Measurements from ENCODE around the gene DENND4B. TPM values are rescaled to one million over a fixed set of nuclear protein-coding genes. Genes with fewer than 3 reads are reported as not detected.
"Not testable (repeated sequence)": the region's sequence is repeated elsewhere in the genome, so short reads cannot be mapped to it uniquely, and the experiment has no call there.

The DENND4B gene
- total RNA-seq, 1 donor from 2014 or later = 11.9 TPM

DNA sequence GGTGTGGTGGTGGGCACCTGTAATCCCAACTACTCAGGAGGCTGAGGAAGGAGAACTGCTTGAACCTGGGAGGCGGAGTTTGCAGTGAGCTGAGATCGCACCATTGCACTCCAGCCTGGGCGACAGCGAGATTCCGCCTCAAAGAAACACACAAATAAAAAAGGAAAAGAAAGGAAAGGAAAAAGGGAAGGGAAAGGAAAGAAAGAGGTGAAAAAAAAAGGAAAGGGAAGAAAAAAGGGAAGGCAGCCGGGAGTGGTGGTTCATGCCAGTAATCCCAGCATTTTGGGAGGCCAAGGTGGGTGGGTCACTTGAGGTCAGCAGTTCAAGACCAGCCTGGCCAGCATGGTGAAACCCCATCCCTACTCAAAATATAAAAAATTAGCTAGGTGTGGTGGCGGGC lies 55.5 kb downstream of the DENND4B start:
- DNase-seq (ENCODE audit: low read depth, low spot score) = not testable (repeated sequence)

DNA sequence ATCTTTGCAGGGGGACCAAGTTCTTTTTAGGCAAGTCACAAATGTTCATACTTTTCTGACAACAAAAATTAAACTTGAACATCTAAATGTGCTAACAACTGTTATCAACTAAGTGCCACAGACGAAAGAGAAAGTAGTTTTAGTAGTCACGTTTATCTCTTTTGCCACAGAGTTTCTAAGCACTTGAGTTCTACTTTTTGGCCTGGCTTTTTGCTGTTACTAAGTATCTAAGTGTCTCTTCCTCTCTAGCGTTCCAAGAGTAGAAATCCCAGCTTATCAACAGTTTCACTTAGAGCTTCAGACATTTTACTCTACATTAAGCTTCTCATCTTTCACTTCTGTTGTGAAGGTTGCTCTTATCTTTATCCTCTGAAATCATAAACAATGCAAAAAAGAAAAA lies 58.0 kb downstream of the DENND4B start:
- DNase-seq (ENCODE audit: low read depth, low spot score) = no peak

DNA sequence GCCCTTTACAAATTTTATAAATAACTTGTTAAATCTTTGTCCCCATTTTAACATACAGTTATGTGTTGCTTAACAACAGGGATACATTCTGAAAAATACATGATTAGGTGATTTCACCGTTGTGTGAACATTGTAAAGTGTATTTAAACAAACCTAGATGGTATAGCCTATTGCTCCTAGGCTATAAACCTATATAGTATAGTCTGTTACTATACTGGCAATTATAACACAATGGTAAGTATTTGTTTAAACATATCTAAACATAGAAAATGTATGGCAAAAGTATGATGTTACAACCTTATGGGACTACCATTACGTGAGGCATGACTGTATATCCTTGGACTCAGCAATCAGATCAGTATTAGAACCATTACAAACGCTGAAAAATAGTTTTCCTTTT lies 60.4 kb downstream of the DENND4B start:
- no peak for DNase-seq (ENCODE audit: low read depth, low spot score)

DNA sequence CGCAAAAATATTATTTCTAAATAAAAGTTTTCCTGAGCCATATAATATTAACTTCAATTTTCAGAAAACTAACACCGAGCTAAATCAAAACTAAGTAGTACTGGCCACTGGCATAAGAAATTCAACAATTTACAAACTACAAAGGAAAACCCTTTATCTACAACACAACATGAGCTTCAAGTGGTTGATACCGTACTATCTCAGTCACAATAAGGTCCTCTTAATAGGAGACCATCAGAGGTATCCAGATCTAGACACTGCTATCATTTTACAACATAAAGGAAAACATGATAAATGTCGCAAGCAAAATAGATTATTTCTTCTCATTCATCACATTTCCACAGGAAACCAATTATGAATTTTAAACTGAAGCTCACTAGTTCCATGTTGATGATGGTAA lies 63.3 kb downstream of the DENND4B start:
- DNase-seq (ENCODE audit: low read depth, low spot score) = no peak

DNA sequence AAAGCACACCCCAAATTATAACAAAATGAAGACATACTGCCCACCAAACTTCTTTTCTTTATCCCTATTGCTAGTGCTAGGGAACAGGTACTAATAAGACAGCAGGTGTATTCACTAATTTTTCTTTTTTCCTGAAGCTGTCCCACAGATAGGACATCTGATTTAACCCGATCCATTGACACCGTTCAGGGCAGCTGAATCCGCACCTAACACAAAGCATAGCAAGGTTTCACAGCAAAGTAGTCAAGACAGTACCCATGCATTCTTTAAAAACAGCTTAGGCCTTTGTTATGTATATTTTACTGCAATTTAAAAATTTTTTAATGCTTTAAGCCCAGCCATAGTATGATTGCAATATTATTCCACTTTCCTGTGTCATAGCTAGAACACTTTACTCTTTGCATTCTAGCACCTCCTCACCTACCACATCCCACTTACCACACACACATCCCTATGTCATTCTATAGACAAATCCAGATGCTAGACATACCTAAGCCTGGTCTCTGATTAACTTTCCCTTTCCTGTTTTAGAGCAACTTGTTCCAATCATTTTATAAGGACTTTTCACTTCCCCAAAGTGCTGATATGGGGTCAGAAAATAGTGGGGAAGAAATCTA lies 64.1 kb downstream of the DENND4B start:
- DNase-seq (ENCODE audit: low read depth, low spot score) = no peak

DNA sequence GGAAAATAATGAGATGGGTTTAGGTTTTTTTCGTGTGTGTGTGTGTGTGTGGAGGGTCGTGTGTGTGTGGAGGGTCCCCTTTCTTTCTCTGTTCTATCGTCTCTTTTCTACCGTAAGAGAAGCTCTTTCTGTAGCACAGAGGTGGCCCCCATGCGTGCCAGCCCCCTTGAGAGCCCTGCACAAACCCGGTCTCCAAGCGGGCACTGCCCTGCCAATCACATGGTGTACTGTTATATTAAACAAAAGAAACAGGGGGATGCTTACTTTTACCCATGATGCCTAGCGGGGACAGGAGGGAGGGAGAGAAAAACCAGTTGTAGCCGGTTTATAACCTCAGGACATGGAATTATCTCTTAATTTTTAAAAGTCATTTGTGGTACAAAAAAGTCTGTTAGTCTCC lies 64.8 kb downstream of the DENND4B start:
- peak; percentile 1 for DNase-seq (ENCODE audit: low read depth, low spot score)

DNA sequence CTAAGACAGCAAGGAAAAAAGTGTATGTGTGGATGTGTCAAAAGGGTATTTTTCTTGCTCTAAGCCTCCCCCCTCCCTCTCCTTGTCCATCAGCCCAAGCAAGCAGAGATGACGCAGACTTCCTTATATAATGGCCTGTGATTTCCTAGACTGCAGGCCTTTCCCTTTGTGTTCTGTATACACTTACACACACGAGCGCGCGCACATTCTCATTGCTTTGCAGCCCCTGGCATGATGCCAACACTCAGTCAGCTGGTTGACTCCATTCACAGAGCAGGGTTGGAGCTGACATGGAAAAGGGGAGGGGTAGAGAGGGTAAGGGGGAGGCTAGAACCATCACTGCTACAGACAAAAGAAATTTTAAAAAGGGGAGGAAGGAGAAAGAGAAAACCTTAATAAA lies 65.6 kb downstream of the DENND4B start:
- peak; percentile 97 for DNase-seq (ENCODE audit: low read depth, low spot score)

DNA sequence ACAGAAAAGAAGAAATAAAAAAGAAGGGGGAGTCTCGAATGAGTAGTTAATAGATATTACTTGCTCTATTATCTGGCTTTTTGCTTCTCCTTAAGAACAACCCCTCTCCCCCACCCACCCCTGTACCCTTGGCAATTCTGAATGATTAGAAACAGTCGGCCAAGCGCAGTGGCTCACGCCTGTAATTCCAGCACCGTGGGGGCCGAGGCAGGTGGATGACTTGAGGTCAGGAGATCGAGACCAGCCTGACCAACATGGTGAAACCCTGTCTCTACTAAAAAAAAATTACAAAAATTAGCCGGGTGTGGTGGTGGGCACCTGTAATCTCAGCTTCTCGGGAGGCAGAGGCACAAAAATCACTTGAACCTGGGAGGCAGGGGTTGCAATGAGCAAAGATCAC lies 66.5 kb downstream of the DENND4B start:
- DNase-seq (ENCODE audit: low read depth, low spot score) = no peak

Other genes with a start within 250 kb of the DENND4B start
- gene INTS3, start 218.7 kb downstream of the DENND4B start, total RNA-seq = 20.7 and 37.0 TPM in 2 replicates
- gene SLC27A3, start 171.3 kb downstream of the DENND4B start, total RNA-seq = 24.5 and 26.0 TPM in 2 replicates
- 4.2 and 4.7 TPM in 2 replicates for gene GATAD2B, start 23.7 kb downstream of the DENND4B start, total RNA-seq
- 2.4 and 2.8 TPM in 2 replicates for gene CRTC2, start 11.9 kb upstream of the DENND4B start, total RNA-seq
- 102 and 132 TPM in 2 replicates for gene SLC39A1, start 16.8 kb upstream of the DENND4B start, total RNA-seq
- gene CREB3L4, start 21.2 kb upstream of the DENND4B start, total RNA-seq = 7.6 and 10.0 TPM in 2 replicates
- gene JTB, start 31.0 kb upstream of the DENND4B start, total RNA-seq = 97.2 and 145 TPM in 2 replicates
- gene RAB13, start 39.6 kb upstream of the DENND4B start, total RNA-seq = 74.8 and 92.5 TPM in 2 replicates
- gene RPS27, start 44.0 kb upstream of the DENND4B start, total RNA-seq = 917 and 1,559 TPM in 2 replicates
- 0.07 and 0.11 TPM in 2 replicates for gene NUP210L, start 208.4 kb upstream of the DENND4B start, total RNA-seq
- 575 and 1,000 TPM in 2 replicates for gene TPM3, start 245.4 kb upstream of the DENND4B start, total RNA-seq